GM19240 (cell line): ENCODE results near the gene ZNF274.
"Not testable (repeated sequence)": the region's sequence is repeated elsewhere in the genome, so short reads cannot be mapped to it uniquely, and the experiment has no call there.

Experiments used
- DNase-seq: peaks from one replicate; pipeline ENCODE4 v3.0.0; 2011; ENCODE audit warnings: low spot score; ENCODE audit not compliant: insufficient read length

The ZNF274 gene

GRCh38 chr19:58182989-58183816, at the start of gene ZNF274:
TSS of gene ZNF274 (plus strand) at chr19:58183061. CDS start at chr19:58183966, 905 bp downstream.
- peak; percentile 95 for DNase-seq

- no peak for DNase-seq
Measured at GRCh38 chr19:58134244-58134643, 48.6 kb upstream of the ZNF274 start.

- no peak for DNase-seq
Measured at GRCh38 chr19:58145849-58146248, 37.0 kb upstream of the ZNF274 start.

GRCh38 chr19:58147475-58147874, 35.4 kb upstream of the ZNF274 start:
- DNase-seq: not testable (repeated sequence)

GRCh38 chr19:58150328-58150921, 32.4 kb upstream of the ZNF274 start, which contains the start of gene ZNF329:
TSS of gene ZNF329 (minus strand) at chr19:58150789. CDS start at chr19:58129503, 21,286 bp downstream.
- peak; percentile 82 for DNase-seq

- DNase-seq: no peak
Measured at GRCh38 chr19:58153386-58153785, 29.5 kb upstream of the ZNF274 start.

- DNase-seq: no peak
Measured at GRCh38 chr19:58154287-58154678, 28.6 kb upstream of the ZNF274 start.

GRCh38 chr19:58154679-58155648, 27.9 kb upstream of the ZNF274 start:
- DNase-seq: peak; percentile 86

- no peak for DNase-seq
Measured at GRCh38 chr19:58157045-58157728, 25.7 kb upstream of the ZNF274 start.

- no peak for DNase-seq
Measured at GRCh38 chr19:58166268-58166667, 16.6 kb upstream of the ZNF274 start.

GRCh38 chr19:58166708-58167280, 16.1 kb upstream of the ZNF274 start:
- DNase-seq: no peak

GRCh38 chr19:58170860-58171259, 12.0 kb upstream of the ZNF274 start:
- no peak for DNase-seq

- no peak for DNase-seq
Measured at GRCh38 chr19:58181902-58182576, 822 bp upstream of the ZNF274 start.

GRCh38 chr19:58182577-58182988, 278 bp upstream of the ZNF274 start:
- DNase-seq: peak; percentile 73

GRCh38 chr19:58183817-58184215, 955 bp downstream of the ZNF274 start:
- DNase-seq: no peak

GRCh38 chr19:58196901-58197616, 14.2 kb downstream of the ZNF274 start:
- no peak for DNase-seq

- no peak for DNase-seq
Measured at GRCh38 chr19:58203814-58204475, 21.1 kb downstream of the ZNF274 start.

- no peak for DNase-seq
Measured at GRCh38 chr19:58204566-58204965, 21.7 kb downstream of the ZNF274 start.

GRCh38 chr19:58209577-58209976, 26.7 kb downstream of the ZNF274 start:
- DNase-seq: no peak
